Measurements from ENCODE around the gene PROZ.

Gene PROZ

DNA sequence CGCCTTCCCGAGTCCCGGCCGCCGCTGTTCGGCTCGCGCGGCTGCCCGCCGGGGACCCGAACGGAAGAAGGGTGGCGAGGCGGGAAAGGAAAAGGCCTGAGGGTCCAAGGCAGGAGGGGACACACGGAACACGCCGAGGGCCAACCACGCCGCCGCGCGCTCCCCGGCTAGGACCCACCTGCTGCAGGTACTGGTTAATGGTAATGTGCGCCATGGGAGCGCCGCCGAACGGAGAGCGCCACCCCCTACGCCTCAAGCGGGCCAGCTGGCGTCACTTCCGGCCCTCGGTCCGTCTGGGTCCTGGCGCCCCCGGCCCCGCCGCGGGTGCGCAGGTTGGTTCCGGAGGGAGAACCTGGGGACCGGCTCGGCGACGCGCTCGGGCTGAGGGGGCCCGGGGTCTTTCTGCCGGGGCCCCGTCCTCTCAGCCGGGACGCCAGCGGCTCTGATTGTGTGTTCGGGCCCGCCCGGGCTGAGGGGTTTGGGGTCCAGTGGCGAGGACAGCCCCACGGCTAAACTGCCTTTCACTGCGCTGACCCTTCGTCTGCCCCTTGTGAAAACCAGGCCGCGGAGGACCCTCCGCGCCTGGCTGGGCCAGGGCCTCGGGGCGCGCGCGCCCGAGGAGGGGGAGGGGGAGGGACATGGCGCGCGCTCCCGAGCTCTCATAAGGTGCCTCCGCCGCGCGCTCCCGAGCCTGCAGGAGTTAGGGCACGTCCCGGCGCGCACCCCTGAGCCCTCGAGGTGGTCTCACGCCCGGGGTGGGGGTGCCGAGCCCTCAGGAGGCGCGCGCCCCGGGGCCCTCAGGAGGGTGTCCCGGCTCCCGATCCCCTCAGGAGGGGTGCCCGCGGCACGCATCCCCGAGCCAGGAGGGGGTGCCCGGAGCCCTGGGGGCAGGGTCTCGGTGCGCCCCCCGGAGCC, 50.2 kb downstream of the PROZ start, which contains the start of gene PCID2:
TSS of gene PCID2 (minus strand) at position 249 of the 915 bp plus-strand sequence. CDS start at position 214, 35 bp downstream.
- peak; percentile 83 for DNase-seq (ENCODE audit: low read depth)

DNA sequence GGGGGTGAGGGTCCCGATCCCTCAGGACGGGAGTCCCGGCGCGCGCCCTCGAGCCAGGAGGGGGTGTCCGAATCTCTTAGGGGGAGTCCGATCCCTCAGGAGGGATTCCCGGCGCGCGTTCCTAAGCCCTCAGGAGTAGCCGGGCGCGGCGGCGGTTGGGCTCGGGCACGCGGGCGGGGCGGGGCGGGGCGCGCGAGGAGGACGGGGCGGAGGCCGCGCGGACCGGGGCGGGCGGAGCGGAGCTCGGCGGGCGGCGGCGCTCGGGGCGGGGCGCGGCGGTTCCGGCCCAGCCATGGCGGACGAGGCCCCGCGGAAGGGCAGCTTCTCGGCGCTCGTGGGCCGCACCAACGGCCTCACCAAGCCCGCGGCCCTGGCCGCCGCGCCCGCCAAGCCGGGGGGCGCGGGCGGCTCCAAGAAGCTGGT, 50.9 kb downstream of the PROZ start, which contains the start of gene CUL4A:
TSS of gene CUL4A (plus strand) at position 278 of the 423 bp plus-strand sequence. CDS start at position 293, 15 bp downstream.
- peak; percentile 51 for DNase-seq (ENCODE audit: low read depth)

DNA sequence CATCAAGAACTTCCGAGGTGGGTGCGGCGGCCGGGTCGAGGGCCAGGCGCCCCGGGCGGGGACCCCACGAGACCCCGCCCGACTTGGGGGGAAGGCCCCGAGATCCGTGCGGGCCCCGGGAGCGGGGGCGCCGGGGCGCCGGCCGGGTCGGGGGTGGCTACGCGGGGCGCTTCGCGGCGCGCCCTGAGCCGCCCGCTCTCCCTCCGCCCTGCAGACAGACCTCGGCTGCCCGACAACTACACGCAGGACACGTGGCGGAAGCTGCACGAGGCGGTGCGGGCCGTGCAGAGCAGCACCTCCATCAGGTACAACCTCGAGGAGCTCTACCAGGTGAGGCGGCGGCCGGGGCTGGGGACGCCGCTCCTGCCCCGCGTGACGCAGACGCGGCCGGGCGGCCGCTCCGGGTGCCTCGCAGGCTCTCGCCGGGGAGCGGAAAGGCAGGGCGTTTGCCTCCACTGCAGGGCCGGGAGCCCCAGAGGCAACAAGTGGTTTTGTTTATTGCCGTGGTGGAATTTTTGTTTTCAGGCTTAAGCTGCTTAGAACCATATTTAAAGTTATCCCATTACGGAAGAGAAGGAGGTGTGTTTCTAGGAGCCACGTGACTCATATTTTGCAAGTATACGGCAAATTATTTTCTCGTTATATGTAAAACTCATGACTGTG, 51.4 kb downstream of the PROZ start:
- DNase-seq (ENCODE audit: low read depth): peak; percentile 22

DNA sequence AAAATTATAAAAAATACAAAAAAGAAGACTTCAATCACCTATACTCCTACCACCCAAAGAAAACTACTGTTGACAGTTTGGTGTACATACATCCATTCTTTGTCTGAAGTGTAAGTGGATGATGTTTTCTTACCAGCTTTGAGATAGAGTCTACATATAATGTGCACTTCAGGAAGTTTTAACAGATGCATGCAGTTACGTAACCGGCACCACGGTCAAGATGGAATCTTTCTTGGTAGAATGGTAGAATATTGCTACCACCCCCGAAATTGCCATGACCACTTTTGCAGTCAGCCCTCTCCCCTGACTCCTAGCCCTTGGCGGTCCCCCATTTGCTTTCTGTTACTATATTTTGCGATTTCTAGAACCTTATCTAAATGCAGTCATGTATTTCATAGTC, 52.4 kb downstream of the PROZ start:
- no peak for DNase-seq (ENCODE audit: low read depth)

DNA sequence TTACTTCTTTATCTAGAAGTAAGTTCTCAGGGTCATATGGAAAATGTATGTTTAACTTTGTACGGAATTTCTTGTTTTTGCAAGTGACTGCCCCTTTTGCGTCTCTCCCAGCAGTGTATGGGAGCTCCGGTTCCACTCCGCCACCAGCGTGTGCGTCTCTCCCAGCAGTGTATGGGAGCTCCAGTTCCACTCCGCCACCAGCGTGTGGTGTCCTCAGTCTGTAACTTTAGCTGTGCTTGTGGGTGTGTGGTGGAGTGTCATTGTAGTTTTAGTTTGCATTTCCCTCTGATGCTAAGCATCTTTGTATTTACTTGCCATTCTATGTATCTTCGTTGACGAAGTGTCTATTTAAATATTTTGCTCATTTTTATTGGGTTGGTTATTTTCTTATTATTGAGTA, 53.3 kb downstream of the PROZ start:
- DNase-seq (ENCODE audit: low read depth): no peak

DNA sequence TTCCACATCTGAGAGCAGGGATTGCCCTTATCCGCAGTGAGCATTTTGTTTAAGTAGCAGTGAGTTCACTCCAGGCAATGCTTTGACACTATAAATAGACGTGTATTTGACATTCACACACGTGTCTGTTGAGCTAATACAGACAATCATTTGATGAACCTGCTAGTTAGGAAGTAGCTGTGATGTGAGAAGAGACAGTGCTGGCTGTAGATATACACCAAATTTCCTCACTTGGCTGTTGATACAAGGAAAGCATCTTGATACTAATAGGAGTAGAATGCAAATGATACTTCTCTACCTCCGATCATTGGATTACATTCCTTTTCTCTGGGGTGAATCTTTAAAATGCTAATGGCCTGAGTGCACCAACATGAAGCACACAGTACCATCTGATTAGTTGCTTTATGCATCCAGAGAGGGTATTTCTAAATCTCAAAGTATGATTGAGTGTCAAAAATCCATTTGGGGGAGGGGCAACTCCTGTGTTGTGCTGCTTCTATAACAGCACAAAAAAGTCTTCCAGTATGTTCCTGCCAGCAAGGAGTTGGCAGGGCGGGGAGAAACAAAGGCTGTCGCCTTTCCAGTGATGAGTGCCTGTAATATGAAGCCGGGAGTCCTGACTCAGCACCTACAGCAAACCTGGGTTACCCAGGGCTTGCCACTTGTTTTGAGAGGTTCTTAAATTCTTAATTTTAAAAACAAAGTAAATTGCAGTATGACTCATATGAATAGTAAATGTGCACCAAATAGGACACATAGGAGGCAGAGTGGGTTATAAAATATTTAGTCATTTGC, 58.0 kb downstream of the PROZ start:
- DNase-seq (ENCODE audit: low read depth): no peak

DNA sequence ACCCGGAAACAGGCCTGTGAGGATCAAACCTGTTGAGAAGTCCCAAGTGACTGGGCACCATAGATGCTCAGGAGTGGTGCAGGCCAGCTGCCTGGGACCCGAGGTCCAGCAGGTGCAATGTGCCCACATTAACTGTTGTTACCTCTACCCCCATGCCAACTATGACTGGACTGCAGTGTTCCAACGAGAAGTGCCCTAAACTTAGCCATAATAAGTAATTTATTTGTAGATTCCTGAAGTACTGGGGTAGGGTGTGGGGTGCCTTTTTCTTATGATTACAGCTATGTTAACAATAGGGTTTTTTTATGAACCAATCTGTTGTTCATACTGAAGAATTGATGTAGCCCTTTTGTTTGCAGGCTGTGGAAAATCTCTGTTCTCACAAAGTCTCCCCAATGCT, 60.1 kb downstream of the PROZ start:
- no peak for DNase-seq (ENCODE audit: low read depth)

DNA sequence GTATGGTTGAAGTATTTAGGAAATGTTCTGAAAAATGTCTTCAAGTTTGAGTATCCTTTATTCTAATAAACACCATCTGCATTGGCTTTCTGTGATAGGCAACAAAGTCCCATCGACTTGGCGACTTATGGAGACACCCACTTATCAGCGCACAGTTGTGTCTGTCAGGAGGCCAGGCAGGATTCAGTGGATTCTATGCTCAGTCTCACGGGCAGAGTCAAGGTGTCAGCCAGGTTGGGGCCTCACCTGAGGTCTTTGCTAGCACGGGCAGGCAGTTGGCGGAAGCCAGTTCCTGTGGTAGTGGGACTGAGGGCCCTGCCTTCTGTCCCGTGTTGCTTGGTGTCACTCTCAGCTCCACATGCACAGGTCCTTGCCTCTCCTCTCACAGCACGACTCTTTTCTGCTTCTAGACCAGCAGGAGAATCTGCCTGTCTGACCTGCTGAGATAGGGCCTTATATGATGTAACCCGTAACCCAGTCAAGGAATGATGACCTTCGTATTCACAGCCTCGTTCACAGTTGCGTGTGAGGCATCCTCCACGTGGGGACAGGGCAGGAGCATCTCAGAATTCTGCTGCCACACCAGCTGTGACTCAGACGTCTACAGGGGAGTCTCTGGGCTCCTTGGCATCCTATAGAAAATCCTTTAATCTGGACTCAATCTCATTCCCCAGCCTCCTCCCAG, 61.0 kb downstream of the PROZ start:
- no peak for DNase-seq (ENCODE audit: low read depth)

DNA sequence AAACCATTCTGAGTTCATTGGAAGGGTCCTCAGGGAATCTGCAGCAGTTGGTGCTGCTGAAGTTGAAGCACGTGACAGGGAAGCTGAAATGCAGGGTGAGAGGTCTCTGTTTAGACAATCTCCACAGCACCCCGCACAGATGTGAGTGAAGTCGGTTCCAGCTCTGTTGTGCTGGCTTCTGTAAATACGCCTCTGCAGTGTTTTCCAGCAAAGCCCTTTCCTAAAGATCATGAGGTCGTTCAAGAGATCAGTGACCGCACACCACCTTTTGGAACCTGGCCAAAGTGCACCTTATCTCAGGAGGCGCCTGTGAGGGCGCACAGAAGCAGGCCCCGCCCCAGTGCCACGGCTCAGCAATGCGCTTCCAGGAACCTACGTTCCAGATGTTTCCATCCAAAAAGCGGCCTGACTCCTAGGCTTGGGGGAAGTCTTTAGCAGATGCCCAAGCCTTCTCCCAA, 61.7 kb downstream of the PROZ start:
- no peak for DNase-seq (ENCODE audit: low read depth)

DNA sequence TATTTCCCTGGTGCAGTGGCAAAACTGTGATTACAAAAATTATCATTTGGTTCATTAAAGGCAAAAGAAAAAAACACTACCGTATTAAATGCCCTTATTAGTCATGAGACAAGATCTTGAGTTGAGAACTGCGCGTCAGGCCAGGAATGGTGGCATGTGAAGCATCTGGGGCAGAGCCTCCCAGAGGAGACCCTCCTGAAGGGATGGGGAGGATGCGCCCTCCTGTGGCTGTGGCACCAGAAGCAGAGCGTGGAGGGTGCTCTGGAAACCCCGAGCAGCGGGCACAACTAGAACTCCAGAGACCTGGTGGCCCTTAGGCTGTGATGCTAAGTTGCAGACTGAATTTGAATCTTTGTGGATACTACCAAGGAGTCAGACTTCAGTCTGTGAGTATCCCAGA, 62.4 kb downstream of the PROZ start:
- DNase-seq (ENCODE audit: low read depth): no peak
